ENCODE results near the gene FRYL. TPM values are rescaled to one million over a fixed set of nuclear protein-coding genes. Genes with fewer than 3 reads are reported as not detected.

FRYL gene
- total and polyA plus RNA-seq, 2 of the 13 experiments (the other 11 are each of a cell fraction or from before 2014, with no cell fraction given) = 9.7 to 19.6 TPM

- TF ChIP-seq ZNF407 (CRISPR knock-in tag; IDR thresholded peaks at IDR 0.05; ENCODE audit: not compliant biosample characterization) = no peak
- no peak for TF ChIP-seq ZNF263 (CRISPR knock-in tag; IDR thresholded peaks at IDR 0.05)
- TF ChIP-seq NR3C1 (CRISPR knock-in tag; IDR thresholded peaks at IDR 0.05) = no peak
Observed at GRCh38 chr4:48475770-48476169, 304.3 kb downstream of the FRYL start (continued).

- Histone ChIP-seq H3K36me3 (replicated peaks in 1 of 2; ENCODE audit: control insufficient read depth in 1 of 2, insufficient read depth in 2 of 2, low read length in 2 of 2) (no peaks in the 10 kb centered on the region), H3K9me3 (ENCODE audit: low read length) (no peaks in the 10 kb centered on the region), H3K27me3 (ENCODE audit: control insufficient read depth in 1 of 2, insufficient read depth in 2 of 2, low read length in 2 of 2) (no peaks in the 10 kb centered on the region), H3K4me1 (ENCODE audit: insufficient read depth, low read length) (no peaks in the 10 kb centered on the region), H3K27ac (ENCODE audit: extremely low read length, insufficient read depth, low read length) (no peak overlapping the region), H2AFZ (ENCODE audit: low read length) (no peak overlapping the region), H3K79me2 (ENCODE audit: insufficient read depth, low read length) (no peaks in the 10 kb centered on the region), H3K9ac (ENCODE audit: insufficient read depth, low read depth, low read length) (no peak overlapping the region), H4K20me1 (ENCODE audit: insufficient read depth, low read length) (no peaks in the 10 kb centered on the region), H3K4me2 (ENCODE audit: low read depth, low read length) (no peak overlapping the region), H3K4me3 (replicated peaks in 1 of 3; ENCODE audit: insufficient read depth in 1 of 3, low read depth in 2 of 3, low read length in 3 of 3) (no peak overlapping the region)
- in situ Hi-C loops (cut with HindIII; ENCODE audit: extremely low pct_ligation_motif_present, low pct_unique_long_range_greater_than_20kb) = no loop called here
- TF ChIP-seq KLF11 (CRISPR knock-in tag; IDR thresholded peaks at IDR 0.05) (no peak), ZNF558 (CRISPR knock-in tag; IDR thresholded peaks at IDR 0.05; ENCODE audit: borderline replicate concordance) (no peak), HHEX (CRISPR knock-in tag; IDR thresholded peaks at IDR 0.05) (no peak)
- TF ChIP-seq, protein P1, sequence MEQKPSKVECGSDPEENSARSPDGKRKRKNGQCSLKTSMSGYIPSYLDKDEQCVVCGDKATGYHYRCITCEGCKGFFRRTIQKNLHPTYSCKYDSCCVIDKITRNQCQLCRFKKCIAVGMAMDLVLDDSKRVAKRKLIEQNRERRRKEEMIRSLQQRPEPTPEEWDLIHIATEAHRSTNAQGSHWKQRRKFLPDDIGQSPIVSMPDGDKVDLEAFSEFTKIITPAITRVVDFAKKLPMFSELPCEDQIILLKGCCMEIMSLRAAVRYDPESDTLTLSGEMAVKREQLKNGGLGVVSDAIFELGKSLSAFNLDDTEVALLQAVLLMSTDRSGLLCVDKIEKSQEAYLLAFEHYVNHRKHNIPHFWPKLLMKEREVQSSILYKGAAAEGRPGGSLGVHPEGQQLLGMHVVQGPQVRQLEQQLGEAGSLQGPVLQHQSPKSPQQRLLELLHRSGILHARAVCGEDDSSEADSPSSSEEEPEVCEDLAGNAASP (CRISPR knock-in tag; IDR thresholded peaks at IDR 0.05; ENCODE audit: borderline replicate concordance) = no peak
- no peak for ATAC-seq
- POLR2A ChIA-PET = no interaction called here
- no peak for FAIRE-seq
- CTCF ChIA-PET (ENCODE audit: low intra/inter-chr PET ratio, low total read pairs) = no interaction called here
- BruUV-seq (replicated peaks) = no TSS peak
- 0% methylated on average over 1 of the region's 1 CpG for WGBS (ENCODE audit: low lambda C conversion rate)
- intact Hi-C loops (cut with micrococcal nuclease; ENCODE audit: unreplicated experiment) = no loop called here
- DNase-seq (ENCODE audit: low spot score) = no peak
Observed at GRCh38 chr4:48472794-48473193, 307.3 kb downstream of the FRYL start.

Measured in HepG2 (cell line).